GM21423 (cell line): Measurements from ENCODE around the gene UPK3B.
"Not testable (repeated sequence)": the region's sequence is repeated elsewhere in the genome, so short reads cannot be mapped to it uniquely, and the experiment has no call there.

ENCODE experiments used
- ATAC-seq: cut with Tn5 transposase; IDR thresholded peaks from one replicate; pipeline ENCODE4 v1.9.1; 2021; ENCODE audit warnings: mild to moderate bottlenecking, moderate library complexity; ENCODE audit not compliant: unreplicated experiment

The UPK3B gene

GRCh38 chr7:76512941-76513816 is 2.8 kb downstream of the UPK3B start:
- no peak for ATAC-seq

- no peak for ATAC-seq
Observed at GRCh38 chr7:76513817-76514799, 3.8 kb downstream of the UPK3B start.

GRCh38 chr7:76514926-76515771 is 4.8 kb downstream of the UPK3B start:
- no peak for ATAC-seq

GRCh38 chr7:76515999-76516443 is 5.7 kb downstream of the UPK3B start:
- ATAC-seq, result no peak

GRCh38 chr7:76516932-76517331 is 6.6 kb downstream of the UPK3B start:
- not testable (repeated sequence) for ATAC-seq

- ATAC-seq, result not testable (repeated sequence)
Observed at GRCh38 chr7:76526183-76526582, 15.8 kb downstream of the UPK3B start.

- not testable (repeated sequence) for ATAC-seq
Observed at GRCh38 chr7:76531643-76532042, 21.3 kb downstream of the UPK3B start.

GRCh38 chr7:76543197-76543596 is 32.8 kb downstream of the UPK3B start, which contains the start of gene SPDYE16:
Gene SPDYE16, minus strand, starts transcription at chr7:76543297. Its CDS starts 1,838 bp downstream, at chr7:76541459.
- not testable (repeated sequence) for ATAC-seq

- peak; percentile 99 for ATAC-seq
Observed at GRCh38 chr7:76549025-76549854, 38.9 kb downstream of the UPK3B start.

GRCh38 chr7:76549855-76550248 is 39.5 kb downstream of the UPK3B start:
- ATAC-seq, result not testable (repeated sequence)

- not testable (repeated sequence) for ATAC-seq
Observed at GRCh38 chr7:76551992-76552391, 41.6 kb downstream of the UPK3B start.

- not testable (repeated sequence) for ATAC-seq
Observed at GRCh38 chr7:76559685-76560084, 49.3 kb downstream of the UPK3B start.

GRCh38 chr7:76560157-76560556 is 49.8 kb downstream of the UPK3B start:
- ATAC-seq, result not testable (repeated sequence)

GRCh38 chr7:76561342-76561741 is 51.0 kb downstream of the UPK3B start:
- not testable (repeated sequence) for ATAC-seq

- not testable (repeated sequence) for ATAC-seq
Observed at GRCh38 chr7:76565001-76565400, 54.6 kb downstream of the UPK3B start.
